Left ventricle myocardium inferior (tissue), 1 donor: Measurements from ENCODE around the gene PDE10A. TPM values are rescaled to one million over a fixed set of nuclear protein-coding genes. Genes with fewer than 3 reads are reported as not detected.

Experiments used
- DNase-seq: peaks from one replicate; pipeline ENCODE4 v3.0.0-alpha.2; 2020
- H3K27ac ChIP-seq: fragments of 200-600 bp; replicated peaks from 2 replicates; pipeline ENCODE4 v1.8.0; 2021
- H3K27me3 ChIP-seq: fragments of 200-600 bp; 2 replicates; pipeline ENCODE4 v1.8.0; 2021; ENCODE audit warnings: low read depth
- H3K36me3 ChIP-seq: fragments of 200-600 bp; 2 replicates; pipeline ENCODE4 v1.8.0; 2021
- H3K4me1 ChIP-seq: fragments of 200-600 bp; 2 replicates; pipeline ENCODE4 v1.8.0; 2021
- H3K4me3 ChIP-seq: fragments of 200-600 bp; 2 replicates; pipeline ENCODE4 v1.8.0; 2021; ENCODE audit warnings: mild to moderate bottlenecking, moderate library complexity
- H3K9me3 ChIP-seq: fragments of 200-600 bp; replicated peaks from 2 replicates; pipeline ENCODE4 v1.8.0; 2021
- intact Hi-C: fragments of 100-400 bp; cut with micrococcal nuclease; formaldehyde crosslinking; loops from one replicate; pipeline ENCODE4 v1.11.0; 2022
- total RNA-seq: library from RNA; stranded (reverse); fragmentation: NEBNext Ultra II Directional; extraction: Animal tissue kit (Norgen Biotek cat#: 25700); gene quantifications from one replicate; pipeline ENCODE4 v1.2.1, GENCODE V29; 2021
- TF ChIP-seq, protein P1 (sequence below): fragments of 200-600 bp; IDR thresholded peaks from 2 replicates; pipeline ENCODE4 v1.8.0; 2021; ENCODE audit warnings: antibody characterized with exemption, mild to moderate bottlenecking, borderline replicate concordance
- donor health status: DM: no; HTN: yes; CAD: no; lungs with severe emphysema.

PDE10A gene
- total RNA-seq, 1 donor from 2014 or later: 12.2 TPM

DNA sequence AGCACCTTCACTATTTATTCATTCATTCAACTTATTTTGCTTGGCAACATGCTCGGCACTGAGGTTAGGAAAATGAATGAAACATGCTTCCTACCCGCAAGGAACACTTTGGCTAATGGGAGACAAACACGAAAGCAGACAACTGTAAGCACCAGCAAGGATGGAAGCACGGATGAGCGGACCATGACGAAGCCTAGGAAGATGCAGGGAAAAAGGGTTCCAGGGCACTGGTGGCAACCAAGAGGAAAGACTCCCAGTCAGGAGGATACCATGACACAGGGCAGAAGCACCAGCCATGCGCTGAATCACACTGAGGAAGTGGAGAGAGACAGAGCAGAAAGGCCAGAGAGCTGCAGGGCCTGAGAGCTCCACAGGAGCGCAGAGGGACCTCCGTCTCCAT, 9.8 kb downstream of the PDE10A start:
- DNase-seq: no peak
- Histone ChIP-seq H3K36me3 (no peaks in the 10 kb centered on the region), H3K27me3 (no peaks in the 10 kb centered on the region), H3K4me1 (peaks cover 53% of the 10 kb centered on the region), H3K9me3 (no peaks in the 10 kb centered on the region), H3K4me3 (no peak overlapping the region), H3K27ac (no peak overlapping the region)
- intact Hi-C loops: no loop called here
- TF ChIP-seq, protein P1, sequence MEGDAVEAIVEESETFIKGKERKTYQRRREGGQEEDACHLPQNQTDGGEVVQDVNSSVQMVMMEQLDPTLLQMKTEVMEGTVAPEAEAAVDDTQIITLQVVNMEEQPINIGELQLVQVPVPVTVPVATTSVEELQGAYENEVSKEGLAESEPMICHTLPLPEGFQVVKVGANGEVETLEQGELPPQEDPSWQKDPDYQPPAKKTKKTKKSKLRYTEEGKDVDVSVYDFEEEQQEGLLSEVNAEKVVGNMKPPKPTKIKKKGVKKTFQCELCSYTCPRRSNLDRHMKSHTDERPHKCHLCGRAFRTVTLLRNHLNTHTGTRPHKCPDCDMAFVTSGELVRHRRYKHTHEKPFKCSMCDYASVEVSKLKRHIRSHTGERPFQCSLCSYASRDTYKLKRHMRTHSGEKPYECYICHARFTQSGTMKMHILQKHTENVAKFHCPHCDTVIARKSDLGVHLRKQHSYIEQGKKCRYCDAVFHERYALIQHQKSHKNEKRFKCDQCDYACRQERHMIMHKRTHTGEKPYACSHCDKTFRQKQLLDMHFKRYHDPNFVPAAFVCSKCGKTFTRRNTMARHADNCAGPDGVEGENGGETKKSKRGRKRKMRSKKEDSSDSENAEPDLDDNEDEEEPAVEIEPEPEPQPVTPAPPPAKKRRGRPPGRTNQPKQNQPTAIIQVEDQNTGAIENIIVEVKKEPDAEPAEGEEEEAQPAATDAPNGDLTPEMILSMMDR: no peak

DNA sequence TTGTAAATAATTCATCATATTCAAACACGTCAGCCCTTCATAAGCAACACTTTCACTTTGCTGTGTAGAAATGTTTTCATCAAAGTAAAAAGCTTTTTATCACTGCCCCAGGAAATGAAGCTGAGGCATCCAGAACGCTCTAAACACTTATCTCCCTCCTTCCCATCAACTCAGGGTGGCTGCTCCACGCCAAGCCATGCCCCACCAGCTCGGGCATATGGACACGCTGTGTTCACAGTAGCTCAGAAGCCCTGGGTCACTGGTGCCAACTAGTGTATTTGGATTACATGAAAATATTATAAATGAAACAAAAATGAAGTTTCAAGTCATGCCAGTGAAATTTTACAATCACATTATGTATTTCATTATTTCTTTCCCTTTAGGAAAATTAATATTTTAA, 10.3 kb downstream of the PDE10A start:
- H3K27me3 ChIP-seq: no peaks in the 10 kb centered on the region
- H3K4me3 ChIP-seq: no peak overlapping the region
- no peak for DNase-seq
- intact Hi-C loops: no loop called here
- peaks cover 55% of the 10 kb centered on the region for H3K4me1 ChIP-seq
- H3K36me3 ChIP-seq: no peaks in the 10 kb centered on the region
- no peak overlapping the region for H3K27ac ChIP-seq
- no peaks in the 10 kb centered on the region for H3K9me3 ChIP-seq
- TF ChIP-seq, protein P1: no peak

DNA sequence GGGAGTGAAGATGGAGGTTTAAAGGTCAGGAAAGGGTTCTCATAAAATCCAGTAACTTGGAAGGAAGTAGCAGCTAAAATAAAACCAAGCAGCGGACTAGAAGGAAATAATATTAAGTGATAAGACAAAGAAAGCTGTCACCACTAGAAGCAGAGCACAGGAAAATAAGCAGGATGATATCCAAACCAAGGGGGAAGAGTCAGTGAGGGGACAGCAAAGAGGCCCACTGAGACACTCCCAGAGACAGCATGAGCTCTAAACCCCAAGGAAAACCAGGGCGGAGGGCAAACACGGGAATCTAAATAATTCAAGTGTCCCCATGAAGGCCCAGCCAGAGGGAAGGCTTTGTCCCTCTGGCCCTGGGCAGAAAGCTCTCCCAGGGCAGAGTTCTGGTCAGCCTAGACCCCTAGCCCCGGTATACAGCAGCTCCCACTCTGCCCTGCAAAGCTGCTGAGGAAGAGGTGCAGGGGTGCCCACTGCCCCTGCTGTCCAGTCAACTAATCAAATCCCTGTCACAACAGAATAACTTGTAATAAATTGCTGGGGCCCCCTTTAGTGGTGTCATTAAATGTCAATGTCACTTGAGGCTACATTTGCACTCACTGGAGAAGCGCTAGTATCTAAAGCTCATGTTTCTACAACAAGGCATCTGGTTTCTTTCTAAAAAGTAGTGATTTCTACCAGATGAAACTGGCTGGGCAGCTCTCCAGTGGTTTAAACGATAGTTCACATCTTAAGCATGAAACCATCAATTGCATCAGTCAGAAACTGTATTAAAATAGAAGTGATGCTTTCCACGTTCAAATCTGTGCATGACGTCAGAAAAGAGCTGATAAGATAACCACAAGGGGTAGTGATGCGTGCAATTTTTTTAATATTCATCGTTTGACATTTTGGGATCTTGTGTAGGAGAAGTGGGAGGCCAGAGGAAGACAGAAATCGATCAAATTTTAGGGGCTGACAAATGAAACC, 13.6 kb downstream of the PDE10A start:
- no peak for DNase-seq
- intact Hi-C loops: no loop called here
- TF ChIP-seq, protein P1: no peak
- Histone ChIP-seq H3K36me3 (no peaks in the 10 kb centered on the region), H3K9me3 (no peaks in the 10 kb centered on the region), H3K4me3 (peak overlapping the region; percentile 36), H3K27ac (peak overlapping the region; percentile 75), H3K4me1 (peaks cover 71% of the 10 kb centered on the region), H3K27me3 (no peaks in the 10 kb centered on the region)

DNA sequence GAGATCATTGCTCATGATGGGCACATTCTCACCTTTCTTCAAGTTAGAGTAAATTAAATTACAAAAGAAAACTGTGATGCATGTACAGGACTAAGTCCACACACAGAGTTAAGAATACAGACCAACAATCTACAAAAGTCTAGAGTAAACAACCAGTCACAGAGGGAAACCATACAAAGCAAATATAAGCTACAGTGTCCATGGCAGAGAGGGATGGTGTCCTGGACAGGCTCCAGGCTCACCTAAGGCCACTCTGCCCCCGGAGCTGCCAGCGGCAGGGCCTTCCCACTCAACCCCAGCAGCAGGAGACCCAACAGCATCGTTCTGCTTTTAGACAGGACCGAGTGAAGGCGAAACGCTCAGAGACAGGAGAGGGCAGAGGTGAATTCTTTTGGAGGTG, 16.0 kb downstream of the PDE10A start:
- Histone ChIP-seq H3K9me3 (no peaks in the 10 kb centered on the region), H3K36me3 (no peaks in the 10 kb centered on the region), H3K4me1 (peaks cover 55% of the 10 kb centered on the region), H3K4me3 (peak overlapping the region; percentile 8), H3K27me3 (no peaks in the 10 kb centered on the region), H3K27ac (peak overlapping the region; percentile 75)
- TF ChIP-seq, protein P1: no peak
- no peak for DNase-seq
- intact Hi-C loops: no loop called here

DNA sequence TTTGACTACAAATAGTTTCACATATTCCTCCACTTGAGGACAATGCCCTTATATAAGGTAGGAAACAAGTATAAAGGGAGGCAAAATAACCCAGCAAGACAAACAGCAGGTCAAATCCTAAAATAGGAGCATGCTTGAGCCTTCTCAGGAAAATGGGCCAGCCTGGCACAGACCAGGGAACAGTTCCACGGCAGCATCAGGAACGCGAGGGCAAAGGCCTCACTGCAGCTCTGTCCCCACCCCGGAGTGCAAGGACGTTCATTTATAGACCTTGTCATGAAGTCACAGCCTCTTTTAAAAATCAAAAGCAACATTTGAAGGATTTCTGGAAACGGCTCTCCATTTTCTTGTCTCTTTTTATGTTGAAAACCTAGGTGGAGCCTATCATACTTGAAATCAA, 17.1 kb downstream of the PDE10A start:
- H3K36me3 ChIP-seq: no peaks in the 10 kb centered on the region
- intact Hi-C loops: no loop called here
- TF ChIP-seq, protein P1: no peak
- peak overlapping the region; percentile 38 for H3K27ac ChIP-seq
- peaks cover 67% of the 10 kb centered on the region for H3K4me1 ChIP-seq
- H3K9me3 ChIP-seq: no peaks in the 10 kb centered on the region
- DNase-seq: no peak
- H3K4me3 ChIP-seq: no peak overlapping the region
- H3K27me3 ChIP-seq: no peaks in the 10 kb centered on the region
